Peyer's patch (tissue), 4 donors: ENCODE measurements around the gene GNB1L. TPM values are rescaled to one million over a fixed set of nuclear protein-coding genes. Genes with fewer than 3 reads are reported as not detected.

ENCODE experiments used
- DNase-seq, 3 donors: peaks; one replicate each; pipeline ENCODE4 v3.0.0-alpha.2; 2017 to 2019
- H3K27ac ChIP-seq, 4 donors: fragments of 200-600 bp; sonication (generic); one replicate each; pipeline ENCODE4 v1.5.1; 2016 to 2019
- H3K27me3 ChIP-seq, 2 donors: fragments of 200-600 bp; sonication (generic); one replicate each; pipeline ENCODE4 v1.5.1; 2019
- H3K36me3 ChIP-seq, 3 donors: fragments of 200-600 bp; sonication (generic); one replicate each; pipeline ENCODE4 v1.5.1; 2016 to 2019
- H3K4me1 ChIP-seq, 4 donors: fragments of 200-600 bp; sonication (generic); one replicate each; pipeline ENCODE4 v1.5.1; 2016 to 2019
- H3K4me3 ChIP-seq, 4 donors: fragments of 200-600 bp; sonication (generic); 1 replicate in 3 of 4; 2 replicates in 1 of 4; pipeline ENCODE4 v1.5.1; 2016 to 2019; ENCODE audit warnings: mild to moderate bottlenecking in 1 of 4
- H3K9me3 ChIP-seq, 4 donors: fragments of 200-600 bp; sonication (generic); one replicate each; pipeline ENCODE4 v1.5.1; 2016 to 2019; ENCODE audit warnings: mild to moderate bottlenecking in 1 of 4
- CTCF ChIP-seq, 6 experiments: fragments of 450-650 bp in 4 of 6; fragments of 200-600 bp in 2 of 6; sonication (generic) in 1 of 6; IDR thresholded peaks; one replicate each; pipeline ENCODE4 v1.5.1; 2017 to 2019; ENCODE audit warnings: antibody characterized with exemption in 6 of 6, mild to moderate bottlenecking in 3 of 6, moderate library complexity in 1 of 6
- POLR2A ChIP-seq, 2 donors: fragments of 450-650 bp; IDR thresholded peaks; one replicate each; pipeline ENCODE4 v1.5.1; 2017; ENCODE audit warnings: antibody characterized with exemption in 2 of 2, mild to moderate bottlenecking in 2 of 2, moderate library complexity in 2 of 2
- total RNA-seq, 4 donors: library from RNA; depleted of rRNA; stranded (reverse); fragments of >200 nt; gene quantifications; one replicate each; pipeline ENCODE4 v1.1.0, GENCODE V29; 2016

Gene GNB1L
- total RNA-seq, 4 donors from 2014 or later: 3.1 to 6.6 (median 4.9) TPM

- DNase-seq: no peak
- Histone ChIP-seq H3K27me3 (peaks cover 0 to 4% of the 10 kb centered on the region in 2 donors), H3K4me1 (peaks cover 0 to 2% (median 0%) of the 10 kb centered on the region in 4 donors), H3K27ac (no peak overlapping the region), H3K4me3 (no peak overlapping the region), H3K36me3 (no peaks in the 10 kb centered on the region), H3K9me3 (no peaks in the 10 kb centered on the region)
- TF ChIP-seq CTCF (IDR thresholded peaks at IDR 0.05) (no peak), POLR2A (IDR thresholded peaks at IDR 0.05) (no peak)
These were observed 118.8 kb downstream of the GNB1L start for GRCh38 chr22:19735665-19736510.

- Histone ChIP-seq H3K27ac (no peak overlapping the region), H3K9me3 (no peaks in the 10 kb centered on the region), H3K27me3 (peaks cover 0 to 4% of the 10 kb centered on the region in 2 donors), H3K4me3 (no peak overlapping the region), H3K4me1 (peaks cover 0 to 5% (median 0%) of the 10 kb centered on the region in 4 donors), H3K36me3 (no peaks in the 10 kb centered on the region)
- no peak for DNase-seq
- no peak for TF ChIP-seq CTCF (IDR thresholded peaks at IDR 0.05)
- TF ChIP-seq POLR2A (IDR thresholded peaks at IDR 0.05): no peak
These were observed 119.8 kb downstream of the GNB1L start for GRCh38 chr22:19734837-19735382.

- TF ChIP-seq POLR2A (IDR thresholded peaks at IDR 0.05): no peak
- no peak for TF ChIP-seq CTCF (IDR thresholded peaks at IDR 0.05)
- H3K36me3 ChIP-seq: no peaks in the 10 kb centered on the region
- DNase-seq: no peak
- no peaks in the 10 kb centered on the region for H3K9me3 ChIP-seq
- H3K27me3 ChIP-seq: peaks cover 0 to 4% of the 10 kb centered on the region in 2 donors
- no peak overlapping the region for H3K27ac ChIP-seq
- no peak overlapping the region for H3K4me3 ChIP-seq
- peaks cover 0 to 5% (median 0%) of the 10 kb centered on the region in 4 donors for H3K4me1 ChIP-seq
These were observed 120.5 kb downstream of the GNB1L start for GRCh38 chr22:19734163-19734562.

GRCh38 chr22:19733755-19734154 is 120.9 kb downstream of the GNB1L start:
- no peak for TF ChIP-seq CTCF (IDR thresholded peaks at IDR 0.05)
- no peak for TF ChIP-seq POLR2A (IDR thresholded peaks at IDR 0.05)
- H3K4me1 ChIP-seq: peaks cover 0 to 5% (median 0%) of the 10 kb centered on the region in 4 donors
- no peaks in the 10 kb centered on the region for H3K36me3 ChIP-seq
- no peak overlapping the region for H3K4me3 ChIP-seq
- no peak for DNase-seq
- no peaks in the 10 kb centered on the region for H3K9me3 ChIP-seq
- peaks cover 0 to 4% of the 10 kb centered on the region in 2 donors for H3K27me3 ChIP-seq
- no peak overlapping the region for H3K27ac ChIP-seq

Other genes with a start within 250 kb of the GNB1L start
- 10 to 100 TPM in 1 of 4 donors, 1 to 10 TPM in 3; 2.8 to 20.6 (median 5.0) TPM for gene SEPTIN5, start 140.4 kb downstream of the GNB1L start, total RNA-seq
- gene GP1BB, start 131.3 kb downstream of the GNB1L start, total RNA-seq: 1 to 10 TPM; 1.1 to 9.1 (median 2.0) TPM
- 1 to 10 TPM in 2 of 4 donors, under 1 TPM in 1, not detected in 1; 0.70 to 4.1 (median 1.1) TPM for gene TBX1, start 94.1 kb downstream of the GNB1L start, total RNA-seq
- 10 to 100 TPM in 3 of 4 donors, 1 to 10 TPM in 1; 2.5 to 26.1 (median 22.8) TPM for gene RTL10, start within 50 bp of the GNB1L start, total RNA-seq
- gene COMT, start 86.9 kb upstream of the GNB1L start, total RNA-seq: 100 to 1,000 TPM in 3 of 4 donors, 10 to 100 TPM in 1; 89.1 to 149 (median 138) TPM
- 10 to 100 TPM; 24.7 to 29.8 (median 27.2) TPM for gene TXNRD2, start 86.9 kb upstream of the GNB1L start, total RNA-seq
- 10 to 100 TPM; 10.7 to 21.2 (median 18.4) TPM for gene ARVCF, start 161.9 kb upstream of the GNB1L start, total RNA-seq
- 10 to 100 TPM; 27.2 to 45.4 (median 41.0) TPM for gene TANGO2, start 166.2 kb upstream of the GNB1L start, total RNA-seq
- gene DGCR8, start 225.4 kb upstream of the GNB1L start, total RNA-seq: 100 to 1,000 TPM in 1 of 4 donors, 10 to 100 TPM in 3; 40.6 to 138 (median 64.9) TPM